ENCODE results near the gene MERTK. TPM values are rescaled to one million over a fixed set of nuclear protein-coding genes. Genes with fewer than 3 reads are reported as not detected.

The MERTK gene
- total RNA-seq, 1 donor from 2014 or later, result not detected

- Mint-ChIP-seq H3K9me3 (peaks cover 24% of the 10 kb centered on the region), H3K27ac (no peak overlapping the region), H3K36me3 (ENCODE audit: low read depth) (peaks cover 4% of the 10 kb centered on the region), H3K4me1 (peaks cover 2% of the 10 kb centered on the region), H3K27me3 (peaks cover 16% of the 10 kb centered on the region), H3K4me3 (no peak overlapping the region)
- POLR2A ChIA-PET, result no interaction called here
- TF ChIP-seq CTCF (IDR thresholded peaks at IDR 0.05), result no peak
- ATAC-seq (ENCODE audit: low read depth) (no peak), DNase-seq (no peak)
- intact Hi-C loops (cut with micrococcal nuclease), result no loop called here
- CTCF ChIA-PET, result no interaction called here
Observed at GRCh38 chr2:111975053-111975552, 76.7 kb downstream of the MERTK start.

- Mint-ChIP-seq H3K36me3 (ENCODE audit: low read depth) (peaks cover 4% of the 10 kb centered on the region), H3K4me3 (no peak overlapping the region)
Observed at GRCh38 chr2:111975819-111976218, 77.4 kb downstream of the MERTK start.

GRCh38 chr2:111977240-111977639, 78.8 kb downstream of the MERTK start:
- H3K9me3 Mint-ChIP-seq, result peaks cover 24% of the 10 kb centered on the region
- DNase-seq (no peak), ATAC-seq (ENCODE audit: low read depth) (no peak)
- H3K4me1 Mint-ChIP-seq, result peaks cover 2% of the 10 kb centered on the region
- TF ChIP-seq CTCF (IDR thresholded peaks at IDR 0.05), result no peak
- no peak overlapping the region for H3K27ac Mint-ChIP-seq
- ChIA-PET POLR2A (no interaction called here), CTCF (no interaction called here)
- peaks cover 14% of the 10 kb centered on the region for H3K27me3 Mint-ChIP-seq
- H3K36me3 Mint-ChIP-seq (ENCODE audit: low read depth), result peaks cover 4% of the 10 kb centered on the region
- H3K4me3 Mint-ChIP-seq, result no peak overlapping the region
- intact Hi-C loops (cut with micrococcal nuclease), result no loop called here

More at GRCh38 chr2:111975819-111976218, 77.4 kb downstream of the MERTK start:
- POLR2A ChIA-PET, result no interaction called here
- peaks cover 2% of the 10 kb centered on the region for H3K4me1 Mint-ChIP-seq
- DNase-seq, result no peak
- H3K9me3 Mint-ChIP-seq, result peaks cover 24% of the 10 kb centered on the region
- no peak overlapping the region for H3K27ac Mint-ChIP-seq
- ATAC-seq (ENCODE audit: low read depth), result no peak
- H3K27me3 Mint-ChIP-seq, result peaks cover 16% of the 10 kb centered on the region
- intact Hi-C loops (cut with micrococcal nuclease), result no loop called here
- no peak for TF ChIP-seq CTCF (IDR thresholded peaks at IDR 0.05)
- CTCF ChIA-PET, result no interaction called here

- Mint-ChIP-seq H3K4me3 (no peak overlapping the region), H3K36me3 (ENCODE audit: low read depth) (peaks cover 4% of the 10 kb centered on the region), H3K4me1 (peaks cover under 1% of the 10 kb centered on the region), H3K9me3 (peaks cover 24% of the 10 kb centered on the region), H3K27ac (no peak overlapping the region), H3K27me3 (peaks cover 12% of the 10 kb centered on the region)
- CTCF ChIA-PET, result interaction anchor here (0.6 kb wide), 1 partner anchor 74 kb away, joined by 4 read pairs; no protein-coding TSS in a partner anchor
- no peak for TF ChIP-seq CTCF (IDR thresholded peaks at IDR 0.05)
- intact Hi-C loops (cut with micrococcal nuclease), result no loop called here
- POLR2A ChIA-PET, result no interaction called here
- DNase-seq (no peak), ATAC-seq (ENCODE audit: low read depth) (no peak)
Observed at GRCh38 chr2:111978452-111979170, 80.2 kb downstream of the MERTK start.

- TF ChIP-seq CTCF (IDR thresholded peaks at IDR 0.05), result no peak
- peaks cover 4% of the 10 kb centered on the region for H3K36me3 Mint-ChIP-seq (ENCODE audit: low read depth)
- no peak overlapping the region for H3K4me3 Mint-ChIP-seq
- intact Hi-C loops (cut with micrococcal nuclease), result no loop called here
- H3K4me1 Mint-ChIP-seq, result no peaks in the 10 kb centered on the region
- H3K27ac Mint-ChIP-seq, result no peak overlapping the region
- peaks cover 5% of the 10 kb centered on the region for H3K27me3 Mint-ChIP-seq
- ChIA-PET CTCF (no interaction called here), POLR2A (no interaction called here)
- DNase-seq (no peak), ATAC-seq (ENCODE audit: low read depth) (no peak)
- H3K9me3 Mint-ChIP-seq, result peaks cover 12% of the 10 kb centered on the region
Observed at GRCh38 chr2:111981666-111982065, 83.3 kb downstream of the MERTK start.
